NCI-H2196 treated with DMSO at 0.1 percent for 48 hours (cell line): ENCODE data around the gene PTEN.
"Not testable (repeated sequence)": the region's sequence is repeated elsewhere in the genome, so short reads cannot be mapped to it uniquely, and the experiment has no call there.

ENCODE experiments used
- DNase-seq: peaks from one replicate; lab custom pipeline; 2025; ENCODE audit not compliant: unreplicated experiment; lab: John Stamatoyannopoulos, UW

The PTEN gene

GRCh38 chr10:87863053-87863943 is at the start of gene PTEN, which contains the start of gene KLLN:
Gene PTEN (plus strand): TSS chr10:87863625. CDS start chr10:87864470, 845 bp downstream.
Gene KLLN (minus strand): TSS chr10:87863533. CDS start chr10:87862487, 1,046 bp downstream.
- DNase-seq = peak; percentile 35

DNA sequence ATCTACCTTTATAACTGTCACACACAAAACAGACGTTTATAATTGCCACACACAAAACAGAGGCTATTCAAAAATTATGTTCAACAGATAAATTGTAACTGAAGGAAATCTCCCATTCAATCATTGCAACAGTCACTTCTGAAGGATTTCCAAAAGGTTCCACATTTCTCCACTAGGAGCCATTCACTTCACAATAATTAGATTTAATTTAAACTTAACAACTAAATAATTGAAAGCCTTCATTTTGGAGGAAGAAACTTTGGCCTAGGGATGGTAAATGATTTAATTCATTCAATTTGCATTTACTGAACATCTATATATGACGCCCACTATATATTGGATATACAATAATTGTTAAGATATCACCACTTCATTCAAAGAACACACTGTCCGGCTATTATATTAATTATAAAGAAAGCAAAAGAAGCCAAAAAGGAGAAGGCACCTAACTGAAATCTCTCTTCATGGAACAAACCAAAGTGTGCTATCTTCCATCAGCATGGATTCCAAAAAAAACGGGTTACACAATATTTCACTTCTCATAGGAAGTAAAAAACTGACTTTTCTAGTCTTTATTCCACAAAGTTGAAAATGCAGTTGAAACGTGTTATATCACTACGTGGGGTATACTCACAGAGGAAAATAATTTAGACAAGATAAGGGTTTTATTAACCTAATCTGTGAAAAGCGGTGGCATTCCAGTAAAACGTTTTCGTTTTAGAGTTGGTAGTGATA is 47.1 kb upstream of the PTEN start:
- no peak for DNase-seq

DNA sequence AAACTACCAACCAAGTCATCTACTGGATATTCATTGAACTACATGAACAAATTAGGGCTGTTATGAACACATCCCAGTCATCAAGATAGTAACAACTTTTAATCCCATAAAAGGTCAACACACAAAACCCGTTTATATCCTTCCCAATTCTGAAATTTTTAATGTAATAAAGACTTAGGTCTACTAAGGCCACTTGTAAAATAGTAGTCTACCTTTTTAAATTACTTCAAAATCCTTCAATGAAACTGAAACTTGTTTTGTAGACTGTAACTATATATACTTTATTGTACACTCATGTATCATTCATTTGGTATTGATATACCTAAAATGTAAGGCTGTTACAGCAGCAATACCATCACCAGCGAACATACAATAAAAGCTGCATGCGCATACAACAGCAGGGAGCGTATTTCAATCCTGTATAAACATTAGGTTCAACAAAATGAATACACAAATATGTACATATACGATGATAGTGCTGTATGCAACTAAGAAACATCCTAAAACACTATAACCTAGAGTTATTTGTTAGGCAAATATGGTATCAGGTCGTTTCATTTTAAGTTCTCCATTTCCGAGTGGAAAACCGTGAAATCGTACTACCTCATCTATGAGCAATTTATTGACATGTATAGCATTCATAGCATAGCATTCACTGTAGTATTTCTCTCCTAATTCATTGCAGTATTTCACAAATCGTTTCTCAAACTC is 46.4 kb upstream of the PTEN start:
- DNase-seq = no peak

- peak; percentile 58 for DNase-seq
Measured at GRCh38 chr10:87817609-87818504, 45.6 kb upstream of the PTEN start, which contains the start of gene ATAD1. Gene ATAD1 (minus strand): TSS chr10:87818226. CDS start chr10:87814599, 3,627 bp downstream.

GRCh38 chr10:87818505-87819288 is 44.7 kb upstream of the PTEN start:
- no peak for DNase-seq

GRCh38 chr10:87819289-87819585 is 44.2 kb upstream of the PTEN start:
- DNase-seq = no peak

- no peak for DNase-seq
Measured at GRCh38 chr10:87826653-87827052, 36.8 kb upstream of the PTEN start.

GRCh38 chr10:87827681-87828080 is 35.7 kb upstream of the PTEN start:
- DNase-seq = no peak

- DNase-seq = not testable (repeated sequence)
Measured at GRCh38 chr10:87829051-87829450, 34.4 kb upstream of the PTEN start.

- no peak for DNase-seq
Measured at GRCh38 chr10:87829986-87830729, 33.3 kb upstream of the PTEN start.

DNA sequence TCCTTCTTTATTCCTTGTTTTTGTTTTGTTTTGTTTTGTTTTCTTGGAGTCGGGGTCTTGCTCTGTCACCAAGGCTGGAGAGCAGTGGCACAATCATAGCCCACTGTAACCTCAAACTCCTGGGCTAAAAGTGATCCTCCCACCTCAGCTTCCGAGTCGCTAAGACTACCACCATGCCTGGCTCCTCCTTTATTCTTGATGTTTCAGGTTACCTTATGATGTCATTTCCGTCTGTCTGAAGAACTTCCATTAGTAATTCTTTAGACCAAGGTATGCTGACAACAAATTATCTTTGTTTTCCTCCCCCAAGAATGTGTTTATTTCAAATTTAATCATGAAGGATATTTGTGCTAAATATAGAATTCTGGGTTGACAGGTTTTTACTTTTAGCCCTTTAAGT is 27.3 kb upstream of the PTEN start:
- DNase-seq = no peak

- DNase-seq = no peak
Measured at GRCh38 chr10:87837445-87837844, 26.0 kb upstream of the PTEN start.

DNA sequence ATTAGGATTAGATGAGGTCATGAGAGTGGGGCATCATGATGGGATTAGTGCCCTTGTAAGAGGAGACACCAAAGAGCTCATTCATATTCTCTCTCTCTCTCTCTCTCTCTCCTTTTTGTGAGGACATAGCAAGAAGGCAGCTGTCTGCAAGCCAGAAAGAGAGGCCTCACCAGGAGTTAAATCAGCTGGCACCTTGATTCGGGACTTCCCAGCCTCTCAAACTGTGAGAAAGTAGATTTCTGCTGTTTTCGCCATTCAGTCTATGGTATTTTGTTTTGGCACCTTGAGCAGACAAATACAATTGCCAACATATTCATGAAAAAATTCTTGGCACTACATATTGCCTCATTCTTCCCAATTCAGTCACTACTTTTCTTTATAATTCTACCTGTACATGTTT is 24.8 kb upstream of the PTEN start:
- no peak for DNase-seq

GRCh38 chr10:87841186-87841585 is 22.2 kb upstream of the PTEN start:
- no peak for DNase-seq

GRCh38 chr10:87842220-87842641 is 21.2 kb upstream of the PTEN start:
- DNase-seq = no peak

DNA sequence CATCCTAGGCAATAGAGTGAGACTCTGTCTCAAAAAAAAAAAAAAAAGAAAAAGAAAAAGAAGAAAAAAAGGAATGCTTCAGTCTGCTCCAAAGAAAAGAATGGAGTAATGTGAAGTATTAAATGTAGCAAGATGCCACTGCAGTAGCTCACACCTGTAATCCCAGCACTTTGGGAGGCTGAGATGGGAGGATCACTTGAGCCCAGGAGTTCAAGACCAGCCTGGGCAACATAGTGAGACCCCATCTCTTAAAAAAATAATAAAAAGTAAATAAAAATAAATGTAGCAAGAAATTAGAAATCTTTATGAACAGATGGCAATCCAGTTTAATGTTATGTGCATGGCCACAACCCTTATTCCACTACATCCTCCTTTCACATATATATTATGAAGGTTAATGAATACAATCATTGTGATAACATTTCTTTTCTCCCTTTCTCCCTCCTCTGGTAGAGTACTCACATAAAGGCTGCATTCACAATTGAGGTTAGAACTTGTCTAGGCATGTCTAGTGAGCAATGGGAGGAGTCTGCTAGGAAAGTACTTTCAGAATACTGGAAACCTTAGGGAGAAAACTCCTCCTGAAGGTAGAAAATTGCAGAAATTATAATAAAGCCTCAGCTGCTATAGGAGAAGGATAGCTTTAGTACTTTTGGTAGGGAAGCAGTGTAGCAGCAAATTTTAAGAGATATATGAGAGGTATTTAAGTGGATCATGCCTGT is 20.5 kb upstream of the PTEN start:
- no peak for DNase-seq

DNA sequence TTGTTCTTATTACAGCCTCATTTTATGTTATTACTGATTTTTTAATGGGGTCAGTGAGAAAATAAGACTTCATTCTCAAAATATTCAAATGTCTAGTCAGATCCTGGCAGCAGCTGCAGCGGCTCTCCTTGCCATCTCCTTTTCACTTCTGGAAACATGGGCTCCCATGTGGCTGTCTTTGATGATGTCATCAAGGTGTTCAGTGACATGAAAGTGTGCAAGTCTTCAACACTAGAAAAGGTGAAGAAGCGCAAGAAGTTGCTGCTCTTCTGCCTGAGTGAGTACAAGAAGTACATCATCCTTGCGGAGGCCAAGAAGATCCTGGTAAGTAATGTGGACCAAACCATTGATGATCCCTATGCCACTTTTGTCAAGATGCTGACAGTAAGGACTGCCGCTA is 19.7 kb upstream of the PTEN start:
- DNase-seq = no peak

- DNase-seq = no peak
Measured at GRCh38 chr10:87844837-87845623, 18.4 kb upstream of the PTEN start.
